Tibial nerve (tissue), 3 donors: ENCODE measurements around the gene KAT8.

Source experiments
- POLR2A ChIP-seq, 2 donors: fragments of 450-650 bp; IDR thresholded peaks; one replicate each; pipeline ENCODE4 v1.6.1; 2017; ENCODE audit warnings: antibody characterized with exemption in 2 of 2, mild to moderate bottlenecking in 2 of 2, moderate library complexity in 2 of 2
- TF ChIP-seq, protein P1 (sequence below), 5 experiments: fragments of 200-600 bp in 3 of 5; fragments of 450-650 bp in 2 of 5; sonication (generic) in 3 of 5; IDR thresholded peaks; one replicate each; pipeline ENCODE4 v1.5.1; 2016 to 2019; ENCODE audit warnings: antibody characterized with exemption in 5 of 5, mild to moderate bottlenecking in 3 of 5, moderate library complexity in 2 of 5

DNA sequence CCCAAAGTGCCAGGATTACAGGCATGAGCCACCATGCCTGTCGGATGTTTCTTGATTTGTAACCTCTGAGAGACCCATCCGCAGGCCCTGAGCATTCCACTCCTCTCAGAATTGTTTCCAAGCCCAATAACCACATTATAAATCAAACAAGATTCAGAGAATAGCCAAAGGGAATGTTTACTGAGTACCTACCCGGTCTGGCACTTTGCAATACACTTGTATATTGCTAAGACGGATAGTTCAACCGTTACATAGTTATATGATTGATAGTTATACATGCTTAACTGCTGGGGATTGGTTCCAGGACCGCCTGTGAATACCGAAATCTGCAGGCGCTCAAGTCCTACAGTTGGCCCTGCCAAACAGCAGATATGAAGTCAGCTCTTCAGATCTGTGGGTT lies 3.0 kb upstream of the KAT8 start:
- TF ChIP-seq, protein P1, sequence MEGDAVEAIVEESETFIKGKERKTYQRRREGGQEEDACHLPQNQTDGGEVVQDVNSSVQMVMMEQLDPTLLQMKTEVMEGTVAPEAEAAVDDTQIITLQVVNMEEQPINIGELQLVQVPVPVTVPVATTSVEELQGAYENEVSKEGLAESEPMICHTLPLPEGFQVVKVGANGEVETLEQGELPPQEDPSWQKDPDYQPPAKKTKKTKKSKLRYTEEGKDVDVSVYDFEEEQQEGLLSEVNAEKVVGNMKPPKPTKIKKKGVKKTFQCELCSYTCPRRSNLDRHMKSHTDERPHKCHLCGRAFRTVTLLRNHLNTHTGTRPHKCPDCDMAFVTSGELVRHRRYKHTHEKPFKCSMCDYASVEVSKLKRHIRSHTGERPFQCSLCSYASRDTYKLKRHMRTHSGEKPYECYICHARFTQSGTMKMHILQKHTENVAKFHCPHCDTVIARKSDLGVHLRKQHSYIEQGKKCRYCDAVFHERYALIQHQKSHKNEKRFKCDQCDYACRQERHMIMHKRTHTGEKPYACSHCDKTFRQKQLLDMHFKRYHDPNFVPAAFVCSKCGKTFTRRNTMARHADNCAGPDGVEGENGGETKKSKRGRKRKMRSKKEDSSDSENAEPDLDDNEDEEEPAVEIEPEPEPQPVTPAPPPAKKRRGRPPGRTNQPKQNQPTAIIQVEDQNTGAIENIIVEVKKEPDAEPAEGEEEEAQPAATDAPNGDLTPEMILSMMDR (IDR thresholded peaks at IDR 0.05): no peak
- TF ChIP-seq POLR2A (IDR thresholded peaks at IDR 0.05): no peak
